GM13976 (cell line): ENCODE measurements around the gene GLYR1.

Experiments
- DNase-seq: peaks from one replicate; pipeline ENCODE4 v3.0.0; 2012; ENCODE audit warnings: low spot score
- CTCF ChIP-seq: IDR thresholded peaks from 2 replicates; pipeline ENCODE4 v1.5.1; 2012; ENCODE audit warnings: borderline replicate concordance, mild to moderate bottlenecking; ENCODE audit not compliant: insufficient read depth; ENCODE audit errors: extremely low read depth, missing control alignments, control extremely low read depth
- in situ Hi-C: fragments of 300-500 bp; cut with MboI; formaldehyde crosslinking; loops from one replicate; pipeline ENCODE4 v1.12.0; 2022; ENCODE audit warnings: low sequenced_read_pairs, mixed read lengths, inconsistent platforms; ENCODE audit not compliant: unreplicated experiment

The GLYR1 gene

GRCh38 chr16:4862639-4863038, 15.6 kb upstream of the GLYR1 start:
- no peak for TF ChIP-seq CTCF
- in situ Hi-C loops = no loop called here
- DNase-seq = no peak

- no peak for DNase-seq
- in situ Hi-C loops = no loop called here
- TF ChIP-seq CTCF = no peak
These were observed 13.7 kb upstream of the GLYR1 start for GRCh38 chr16:4860727-4861342.

- in situ Hi-C loops = no loop called here
- no peak for TF ChIP-seq CTCF
- DNase-seq = no peak
These were observed 12.8 kb upstream of the GLYR1 start for GRCh38 chr16:4859900-4860255.

- no peak for DNase-seq
- in situ Hi-C loops = no loop called here
- no peak for TF ChIP-seq CTCF
These were observed 12.3 kb upstream of the GLYR1 start for GRCh38 chr16:4859190-4859899.

GRCh38 chr16:4855804-4856203, 8.7 kb upstream of the GLYR1 start:
- TF ChIP-seq CTCF = no peak
- in situ Hi-C loops = no loop called here

GRCh38 chr16:4855371-4855770, 8.3 kb upstream of the GLYR1 start:
- TF ChIP-seq CTCF = no peak
- DNase-seq = no peak
- in situ Hi-C loops = no loop called here

More at GRCh38 chr16:4855804-4856203, 8.7 kb upstream of the GLYR1 start:
- no peak for DNase-seq

- in situ Hi-C loops = no loop called here
- TF ChIP-seq CTCF = no peak
- no peak for DNase-seq
These were observed 5.3 kb upstream of the GLYR1 start for GRCh38 chr16:4852221-4852872.
